ENCODE measurements around the gene CSNK1G1. TPM values are rescaled to one million over a fixed set of nuclear protein-coding genes. Genes with fewer than 3 reads are reported as not detected.

Gene CSNK1G1
- total and polyA plus RNA-seq, 2 of the 4 experiments (the other 2 are of a cell fraction), result 7.4 to 29.4 TPM

DNA sequence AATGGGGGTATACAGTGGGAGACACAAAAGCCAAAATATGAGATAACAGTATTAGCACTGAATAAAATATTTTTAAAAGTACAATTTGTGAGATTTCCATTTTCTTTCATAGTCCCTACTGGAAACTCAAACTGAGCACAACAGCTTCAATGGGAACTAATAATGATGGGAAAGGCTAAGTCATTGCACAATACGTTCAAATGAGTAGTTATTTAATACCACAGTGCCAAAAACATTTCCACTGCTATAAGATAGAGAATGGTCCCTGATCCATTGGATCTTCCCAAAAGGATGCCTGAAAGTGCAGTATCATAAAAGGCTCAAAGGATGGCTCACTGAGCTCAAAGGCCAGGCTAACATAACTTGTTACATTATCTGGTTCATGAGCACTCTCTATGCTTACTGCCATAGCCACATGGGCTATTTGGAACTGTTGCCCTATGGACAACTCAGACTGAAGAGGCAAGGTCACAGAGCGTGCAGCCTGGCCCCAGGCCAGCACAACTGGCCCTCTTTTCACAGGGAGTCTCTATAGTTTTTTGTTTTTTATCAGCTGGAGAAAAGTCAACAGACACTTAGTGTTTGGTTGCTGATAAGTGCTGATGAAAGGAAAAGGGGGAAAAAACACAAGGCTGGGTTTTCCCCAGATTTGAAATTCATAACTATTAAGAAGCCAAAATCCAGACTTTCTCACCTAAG, 139.1 kb downstream of the CSNK1G1 start:
- no peak overlapping the region for H3K23ac ChIP-seq (ENCODE audit: low read depth, low read length)
- no peak overlapping the region for H4K8ac ChIP-seq (ENCODE audit: low read depth in 2 of 2, low read length in 2 of 2)
- no peak overlapping the region for H3K14ac ChIP-seq (replicated peaks; ENCODE audit: low read depth, low read length)
- BruUV-seq (replicated peaks), result no TSS peak
- no peak overlapping the region for H2BK15ac ChIP-seq (ENCODE audit: low read depth, low read length)
- dilution Hi-C loops (cut with HindIII; ENCODE audit: low sequenced_read_pairs, unreplicated experiment), result no loop called here
- H2BK20ac ChIP-seq (ENCODE audit: low read depth, low read length), result no peak overlapping the region
- H4K91ac ChIP-seq (ENCODE audit: insufficient read depth, low read depth, low read length), result no peak overlapping the region
- ChIA-PET POLR2A (ENCODE audit: unreplicated experiment) (interaction anchor here (0.5 kb wide), 1 partner anchor 955 kb away, joined by 6 read pairs; no protein-coding TSS in a partner anchor), CTCF (interaction anchor here (1.5 kb wide), 1 partner anchor 15 kb away, joined by 5 read pairs; no protein-coding TSS in a partner anchor)
- intact Hi-C loops (cut with micrococcal nuclease), result no loop called here
- TF ChIP-seq MAFK (IDR thresholded peaks at IDR 0.05; ENCODE audit: low read depth, low read length) (no peak), CEBPB (IDR thresholded peaks at IDR 0.05; ENCODE audit: low read depth, low read length) (peak; percentile 83)
- H4K5ac ChIP-seq (ENCODE audit: low read depth, low read length), result no peak overlapping the region
- no peak overlapping the region for H2AK9ac ChIP-seq (replicated peaks; ENCODE audit: low read depth, low read length, poor library complexity)
- H3K79me1 ChIP-seq (ENCODE audit: low read depth in 1 of 2, low read length in 2 of 2), result peaks cover 3 to 47% of the 10 kb centered on the region in 2 experiments; a peak in 3 of 4 replicates
- no peak overlapping the region for H2AFZ ChIP-seq (replicated peaks; ENCODE audit: low read length, poor library complexity)
- H3K27ac ChIP-seq (ENCODE audit: insufficient read depth, low read length), result no peak overlapping the region
- H3K9me3 ChIP-seq (ENCODE audit: control insufficient read depth, insufficient read depth, low read length), result no peaks in the 10 kb centered on the region
- H3K36me3 ChIP-seq (ENCODE audit: control insufficient read depth, insufficient read depth, low read length), result peaks cover 4% of the 10 kb centered on the region
- no peak overlapping the region for H3K4me3 ChIP-seq (ENCODE audit: insufficient read depth, low read depth, low read length)
- ATAC-seq (ENCODE audit: low read depth), result no peak; the same call in 1 of the 2 replicates
- peaks cover 2% of the 10 kb centered on the region; the same call in 1 of the 2 replicates for H3K4me1 ChIP-seq (ENCODE audit: control insufficient read depth, insufficient read depth, low read length)
- no peak for DNase-seq
- no peak overlapping the region for H3K9ac ChIP-seq (ENCODE audit: low read depth, low read length)
- H2BK5ac ChIP-seq (ENCODE audit: low read depth, low read length, poor library complexity, severe bottlenecking), result no peak overlapping the region
- no peak overlapping the region for H3K4ac ChIP-seq (ENCODE audit: low read depth, low read length)
- no peaks in the 10 kb centered on the region for H3K27me3 ChIP-seq (ENCODE audit: control insufficient read depth, insufficient read depth, low read length)
- H2BK120ac ChIP-seq (ENCODE audit: low read depth, low read length), result no peak overlapping the region
- peaks cover 3% of the 10 kb centered on the region; the same call in 1 of the 2 replicates for H3K9me1 ChIP-seq (ENCODE audit: insufficient read depth, low read length)
- no peak overlapping the region for H3K18ac ChIP-seq (ENCODE audit: low read depth, low read length)
- no peak overlapping the region for H3K56ac ChIP-seq (ENCODE audit: extremely low read depth, insufficient read depth, low read length)
- no peak overlapping the region for H2AK5ac ChIP-seq (ENCODE audit: low read depth, low read length)
- H4K20me1 ChIP-seq (ENCODE audit: insufficient read depth, low read length), result no peaks in the 10 kb centered on the region
- H3K4me2 ChIP-seq (ENCODE audit: low read depth, low read length), result no peak overlapping the region
- 63% methylated on average over 1 of the region's 2 CpGs; no CpG with 5 or more reads in 1 of the 2 experiments for WGBS, 2 experiments (ENCODE audit: extremely low coverage in 2 of 2, insufficient read length in 1 of 2)
- in situ Hi-C loops (cut with MboI; ENCODE audit: low sequenced_read_pairs), result no loop called here
